Left hindlimb (tissue), 1 donor: ENCODE measurements around the gene CCNB2.
"Not testable (repeated sequence)": the region's sequence is repeated elsewhere in the genome, so short reads cannot be mapped to it uniquely, and the experiment has no call there.

Experiments
- DNase-seq: peaks from one replicate; pipeline ENCODE4 v3.0.0-alpha.2; 2018

The CCNB2 gene

DNA sequence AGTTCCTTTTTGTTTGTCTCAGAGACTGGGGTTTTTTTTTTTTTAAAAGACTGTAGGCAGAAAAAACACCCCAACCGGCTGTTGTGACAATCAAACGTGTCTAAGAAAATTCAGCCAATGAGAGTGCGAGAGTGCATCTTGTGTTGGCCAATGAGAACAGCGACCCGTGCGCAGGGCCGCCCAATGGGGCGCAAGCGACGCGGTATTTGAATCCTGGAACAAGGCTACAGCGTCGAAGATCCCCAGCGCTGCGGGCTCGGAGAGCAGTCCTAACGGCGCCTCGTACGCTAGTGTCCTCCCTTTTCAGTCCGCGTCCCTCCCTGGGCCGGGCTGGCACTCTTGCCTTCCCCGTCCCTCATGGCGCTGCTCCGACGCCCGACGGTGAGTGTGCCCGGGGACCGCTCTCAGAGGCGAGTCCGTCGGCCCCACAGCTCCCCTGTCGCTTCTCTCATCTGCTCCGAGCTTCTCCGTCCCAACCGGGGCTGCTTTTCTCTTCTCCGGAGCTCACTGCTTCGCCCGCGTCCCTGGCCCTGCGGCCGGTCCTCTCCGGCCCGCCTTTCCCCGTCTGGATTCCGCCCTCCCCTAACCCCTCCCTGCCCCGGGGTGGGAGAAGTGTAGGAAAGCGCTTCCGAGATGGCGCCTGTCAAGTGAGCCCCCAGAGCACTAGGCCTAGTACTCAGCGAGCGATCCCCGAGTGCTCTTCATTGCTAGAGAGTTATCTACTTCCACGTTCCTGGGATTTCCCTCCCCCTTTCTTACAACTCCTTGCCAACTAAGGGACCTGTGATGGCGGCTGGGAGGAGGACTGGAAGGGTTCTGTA lies at the start of gene CCNB2:
TSS of gene CCNB2 (plus strand) at position 235 of the 821 bp plus-strand sequence. CDS start at position 358, 123 bp downstream.
- DNase-seq, result peak; percentile 92

GRCh38 chr15:59059076-59059597 lies 45.8 kb upstream of the CCNB2 start:
- no peak for DNase-seq

DNA sequence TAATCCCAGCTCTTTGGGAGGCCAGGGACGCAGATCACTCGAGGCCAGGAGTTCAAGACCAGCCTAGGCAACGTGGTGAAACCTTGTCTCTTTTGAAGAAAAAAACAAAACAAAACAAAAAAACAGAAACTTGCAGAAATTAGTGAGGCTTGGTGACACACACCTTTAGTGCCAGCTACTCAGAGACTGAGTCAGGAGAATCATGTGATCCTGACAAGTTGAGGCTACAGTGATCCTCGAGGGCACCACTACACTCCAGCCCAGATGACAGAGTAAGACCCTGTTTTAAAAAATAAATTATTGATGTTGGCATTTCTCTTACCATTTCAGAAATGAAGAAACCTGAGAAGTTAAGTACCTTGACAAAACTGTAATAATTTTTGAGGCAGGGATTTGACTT lies 44.6 kb upstream of the CCNB2 start:
- DNase-seq, result no peak

GRCh38 chr15:59063042-59063441 lies 41.9 kb upstream of the CCNB2 start:
- no peak for DNase-seq

- DNase-seq, result no peak
Measured at GRCh38 chr15:59069430-59069829, 35.5 kb upstream of the CCNB2 start.

- no peak for DNase-seq
Measured at GRCh38 chr15:59074607-59075006, 30.3 kb upstream of the CCNB2 start.

DNA sequence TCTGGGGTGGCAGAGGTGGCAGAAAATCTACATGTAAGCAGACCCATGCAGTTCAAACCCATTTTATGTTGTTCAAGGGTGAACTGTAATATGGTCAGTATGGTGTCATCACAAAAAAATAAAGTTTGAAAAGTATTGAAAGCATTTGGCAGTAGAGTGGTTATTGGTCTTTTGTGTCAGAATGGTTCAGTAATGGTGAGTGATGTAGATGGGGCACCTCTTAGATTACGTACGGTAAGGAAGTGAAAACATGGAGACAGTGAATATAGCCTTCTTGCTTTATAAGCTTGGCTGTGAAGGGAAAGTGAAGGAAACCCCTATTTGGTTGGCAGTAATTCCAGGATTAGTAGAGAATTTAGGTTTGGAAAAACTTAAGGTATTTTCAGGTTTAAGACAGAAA lies 17.2 kb upstream of the CCNB2 start:
- DNase-seq, result no peak

DNA sequence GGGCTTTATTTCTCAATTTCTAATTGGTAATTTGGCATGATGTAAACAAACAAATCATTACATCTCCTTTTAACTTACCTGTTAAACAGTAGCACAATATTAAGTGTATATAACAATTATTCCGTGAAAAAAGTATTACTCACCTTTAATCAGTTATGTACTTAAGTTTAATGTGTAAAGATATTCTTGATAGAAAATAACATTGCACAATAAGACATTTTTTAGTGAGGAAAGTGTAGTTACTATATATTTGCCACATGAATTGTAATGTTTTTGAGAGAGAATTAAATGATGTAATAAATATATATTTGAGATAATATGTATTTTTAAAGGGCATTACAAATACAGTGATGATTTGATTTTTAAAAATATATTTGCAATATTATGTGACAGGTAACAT lies 10.9 kb upstream of the CCNB2 start:
- DNase-seq, result no peak

GRCh38 chr15:59096429-59096828 lies 8.5 kb upstream of the CCNB2 start:
- DNase-seq, result no peak

GRCh38 chr15:59099162-59099685 lies 5.7 kb upstream of the CCNB2 start:
- no peak for DNase-seq

GRCh38 chr15:59104602-59104911 lies 389 bp upstream of the CCNB2 start:
- no peak for DNase-seq

GRCh38 chr15:59105854-59106253 lies 908 bp downstream of the CCNB2 start:
- no peak for DNase-seq

DNA sequence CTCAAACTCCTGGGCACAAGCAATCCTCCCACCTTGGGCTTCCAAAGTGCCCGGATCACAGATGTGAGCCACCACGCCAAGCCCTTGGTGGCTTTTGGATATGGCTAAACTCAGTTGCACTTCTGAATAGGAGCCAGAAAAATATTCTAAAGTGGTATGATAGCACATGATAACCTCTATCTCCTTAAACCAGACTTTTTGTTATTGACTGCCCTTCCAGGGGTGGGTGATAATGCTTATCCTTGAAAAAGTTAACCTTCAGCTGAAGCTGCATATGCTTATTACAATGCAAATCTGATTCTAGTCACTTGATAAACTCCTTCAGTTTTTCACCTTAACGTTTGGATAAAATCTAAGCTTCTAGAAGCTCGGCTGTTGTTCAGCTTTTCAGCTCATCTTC lies 6.3 kb downstream of the CCNB2 start:
- DNase-seq, result no peak

- DNase-seq, result no peak
Measured at GRCh38 chr15:59115047-59115446, 10.1 kb downstream of the CCNB2 start.

DNA sequence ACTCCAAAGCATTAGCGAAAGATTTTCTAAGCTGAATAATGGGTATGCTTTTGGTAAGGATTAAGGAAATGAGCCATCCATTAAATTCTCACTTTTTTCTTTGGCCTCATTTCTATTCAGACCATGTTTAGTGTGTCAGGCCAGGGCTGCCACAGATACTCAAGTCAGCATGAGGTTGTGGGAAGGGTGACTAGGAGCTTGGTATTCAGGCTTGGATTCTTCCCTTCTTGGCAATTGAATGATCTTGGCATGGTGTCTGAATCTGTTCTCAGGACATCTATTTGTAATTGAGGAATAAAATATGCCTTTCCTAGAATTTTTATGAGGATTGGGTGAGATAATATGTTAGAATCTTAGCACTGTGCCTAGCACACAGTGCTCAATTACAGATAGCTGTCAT lies 11.2 kb downstream of the CCNB2 start:
- no peak for DNase-seq

DNA sequence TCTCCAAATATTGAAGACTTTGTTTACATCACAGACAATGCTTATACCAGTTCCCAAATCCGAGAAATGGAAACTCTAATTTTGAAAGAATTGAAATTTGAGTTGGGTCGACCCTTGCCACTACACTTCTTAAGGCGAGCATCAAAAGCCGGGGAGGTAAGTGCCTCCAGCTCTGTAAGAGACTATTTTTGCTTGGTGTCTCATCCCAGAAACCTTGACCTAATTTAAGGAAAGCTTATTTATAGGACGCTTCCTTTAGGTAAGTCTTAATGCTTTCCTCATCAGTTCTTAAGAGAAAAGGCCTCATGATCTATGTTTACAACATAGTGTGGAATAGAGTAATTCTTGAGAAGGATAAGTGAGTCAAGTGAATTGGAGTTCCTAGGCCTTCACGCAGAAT lies 11.8 kb downstream of the CCNB2 start:
- no peak for DNase-seq

DNA sequence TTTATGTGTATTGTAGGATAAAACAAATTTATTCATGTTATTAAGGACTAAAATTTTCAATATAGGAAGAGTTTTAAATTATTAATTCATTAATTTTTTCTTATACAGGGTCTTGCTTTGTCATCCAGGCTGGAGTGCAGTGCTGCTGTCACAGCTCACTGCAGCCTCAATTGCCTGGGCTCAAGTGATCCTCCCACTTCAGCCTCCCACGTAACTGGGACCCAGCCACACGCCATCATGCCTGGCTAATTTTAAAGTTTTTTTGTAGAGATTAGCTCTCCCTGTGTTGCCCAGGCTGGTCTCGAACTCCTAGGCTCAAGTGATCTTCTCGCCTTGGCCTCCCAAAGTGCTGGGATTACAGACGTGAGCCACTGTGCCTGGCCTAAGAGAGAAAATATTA lies 14.7 kb downstream of the CCNB2 start:
- no peak for DNase-seq

DNA sequence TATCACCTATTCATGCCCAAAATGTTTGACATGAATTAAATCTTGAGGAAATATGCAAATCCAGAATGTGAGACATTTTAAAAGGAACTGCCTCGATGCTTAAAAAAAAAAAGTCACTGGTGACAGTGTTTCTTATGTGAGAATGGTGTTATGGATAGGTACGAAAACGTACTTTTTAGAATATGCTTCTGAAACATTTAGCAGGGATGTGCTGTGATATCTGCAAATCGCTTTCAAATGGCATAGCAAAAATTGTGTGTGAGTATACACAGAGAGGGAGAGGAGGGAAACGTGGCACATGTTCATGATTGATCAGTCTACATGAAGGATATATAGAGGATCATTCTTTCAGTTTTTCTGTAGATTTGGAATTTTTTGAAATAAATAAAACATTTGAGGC lies 16.0 kb downstream of the CCNB2 start:
- no peak for DNase-seq

- no peak for DNase-seq
Measured at GRCh38 chr15:59124261-59124660, 19.3 kb downstream of the CCNB2 start.

- DNase-seq, result not testable (repeated sequence)
Measured at GRCh38 chr15:59125683-59126082, 20.7 kb downstream of the CCNB2 start.

DNA sequence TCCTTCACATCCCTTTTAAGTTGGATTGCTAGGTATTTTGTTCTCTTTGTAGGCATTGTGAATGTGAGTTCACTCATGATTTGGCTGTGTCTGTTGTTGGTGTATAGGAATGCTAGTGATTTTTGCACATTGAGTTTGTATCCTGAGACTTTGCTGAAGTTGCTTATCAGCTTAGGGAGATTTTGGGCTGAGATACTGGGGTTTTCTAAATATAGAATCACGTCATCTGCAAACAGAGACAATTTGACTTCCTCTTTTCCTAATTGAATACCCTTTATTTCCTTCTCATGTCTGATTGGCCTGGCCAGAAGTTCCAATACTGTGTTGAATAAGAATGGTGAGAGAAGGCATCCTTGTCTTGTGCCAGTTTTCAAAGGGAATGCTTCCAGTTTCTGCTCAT lies 22.3 kb downstream of the CCNB2 start:
- DNase-seq, result not testable (repeated sequence)

GRCh38 chr15:59131456-59131855 lies 26.5 kb downstream of the CCNB2 start:
- no peak for DNase-seq

DNA sequence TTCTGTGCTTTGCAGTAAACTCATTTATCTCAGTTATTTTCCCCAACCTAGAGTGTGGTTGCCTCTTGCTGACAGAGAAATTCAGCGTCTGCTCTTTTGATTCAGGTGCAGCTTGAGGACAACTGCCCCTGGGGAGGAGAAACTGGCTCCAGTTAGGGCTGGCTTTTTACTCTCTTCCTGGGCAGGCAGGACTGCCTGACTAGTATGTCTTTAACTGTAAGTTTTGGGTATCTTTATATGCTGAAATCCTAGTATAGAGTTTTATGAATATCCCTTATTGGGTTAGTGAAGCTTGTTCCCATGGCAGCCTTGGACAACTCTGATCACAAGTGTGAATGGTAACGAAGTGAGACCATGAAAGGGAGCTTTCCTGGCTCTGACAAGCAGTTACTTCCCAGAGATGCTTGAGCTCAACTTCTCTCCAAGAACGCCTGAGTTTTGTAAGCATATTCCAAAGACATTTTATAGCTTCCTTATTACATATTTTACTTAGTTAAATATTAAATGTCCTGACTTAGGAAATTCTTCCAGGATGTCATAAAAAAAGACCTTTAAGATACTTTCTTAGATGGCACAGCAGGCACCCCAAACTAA lies 27.1 kb downstream of the CCNB2 start:
- peak; percentile 51 for DNase-seq

- no peak for DNase-seq
Measured at GRCh38 chr15:59133929-59134427, 29.0 kb downstream of the CCNB2 start.
